GM18517 (cell line): ENCODE measurements around the gene KRTAP4-7.
"Not testable (repeated sequence)": the region's sequence is repeated elsewhere in the genome, so short reads cannot be mapped to it uniquely, and the experiment has no call there.

Experiments
- ATAC-seq: cut with Tn5 transposase; IDR thresholded peaks from one replicate; pipeline ENCODE4 v1.9.1; 2021; ENCODE audit warnings: mild to moderate bottlenecking, moderate library complexity; ENCODE audit not compliant: unreplicated experiment

KRTAP4-7 gene

DNA sequence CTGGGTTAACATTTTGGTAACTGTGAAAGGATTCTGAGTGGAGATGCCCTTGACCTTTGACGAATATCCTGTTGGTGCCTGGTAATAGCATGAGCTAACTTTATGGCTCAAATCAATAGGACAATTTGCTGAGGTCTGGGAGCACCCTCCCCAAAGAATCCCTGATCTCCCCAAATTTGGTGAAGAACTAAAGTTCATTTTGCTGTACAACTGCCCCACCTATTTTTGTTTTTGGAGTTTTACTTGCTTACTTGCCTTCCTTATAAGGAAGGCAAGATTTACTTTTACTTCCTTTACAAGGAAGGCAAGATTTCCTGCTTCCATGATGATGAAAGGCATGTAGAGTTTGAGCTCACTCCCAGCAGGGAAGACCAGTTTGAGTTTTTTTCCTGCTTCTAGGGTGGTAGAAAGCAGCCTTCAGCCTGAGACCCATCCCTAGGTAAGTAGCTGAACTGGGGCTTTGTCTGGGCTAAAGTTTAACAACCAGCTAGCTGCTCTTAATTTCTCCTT lies 24.0 kb downstream of the KRTAP4-7 start:
- ATAC-seq, result no peak

DNA sequence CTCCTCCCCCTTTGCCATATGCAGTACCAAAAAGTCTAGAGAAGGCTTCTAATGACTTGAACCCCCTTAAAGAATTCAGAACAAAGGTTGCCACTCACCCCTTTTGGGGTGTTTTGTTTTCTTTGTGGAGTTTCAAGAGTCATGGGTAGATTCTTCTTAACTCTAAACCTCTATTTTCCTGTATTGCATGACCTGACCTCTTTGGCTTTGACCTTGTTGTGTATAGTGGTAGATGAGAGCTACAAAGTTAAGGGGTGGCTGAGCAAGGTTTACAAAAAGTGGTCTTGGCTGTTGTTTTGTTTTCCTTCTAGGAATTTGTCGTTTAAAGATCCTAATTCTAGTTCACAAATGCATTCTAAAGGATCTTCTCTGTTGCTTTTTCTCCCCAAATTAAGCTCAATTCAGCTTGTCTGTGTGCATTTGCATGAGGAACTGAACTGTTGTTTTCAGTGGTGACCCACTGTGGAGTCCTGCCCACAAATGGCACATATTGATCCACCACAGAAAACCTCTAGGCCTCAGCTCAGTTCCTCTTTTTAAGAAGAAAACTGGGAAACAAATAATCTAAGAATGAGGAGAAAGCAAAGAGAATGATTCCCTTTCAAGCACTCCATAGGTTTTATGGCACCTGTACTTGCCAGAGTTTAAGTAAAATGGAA lies 24.9 kb downstream of the KRTAP4-7 start:
- not testable (repeated sequence) for ATAC-seq

DNA sequence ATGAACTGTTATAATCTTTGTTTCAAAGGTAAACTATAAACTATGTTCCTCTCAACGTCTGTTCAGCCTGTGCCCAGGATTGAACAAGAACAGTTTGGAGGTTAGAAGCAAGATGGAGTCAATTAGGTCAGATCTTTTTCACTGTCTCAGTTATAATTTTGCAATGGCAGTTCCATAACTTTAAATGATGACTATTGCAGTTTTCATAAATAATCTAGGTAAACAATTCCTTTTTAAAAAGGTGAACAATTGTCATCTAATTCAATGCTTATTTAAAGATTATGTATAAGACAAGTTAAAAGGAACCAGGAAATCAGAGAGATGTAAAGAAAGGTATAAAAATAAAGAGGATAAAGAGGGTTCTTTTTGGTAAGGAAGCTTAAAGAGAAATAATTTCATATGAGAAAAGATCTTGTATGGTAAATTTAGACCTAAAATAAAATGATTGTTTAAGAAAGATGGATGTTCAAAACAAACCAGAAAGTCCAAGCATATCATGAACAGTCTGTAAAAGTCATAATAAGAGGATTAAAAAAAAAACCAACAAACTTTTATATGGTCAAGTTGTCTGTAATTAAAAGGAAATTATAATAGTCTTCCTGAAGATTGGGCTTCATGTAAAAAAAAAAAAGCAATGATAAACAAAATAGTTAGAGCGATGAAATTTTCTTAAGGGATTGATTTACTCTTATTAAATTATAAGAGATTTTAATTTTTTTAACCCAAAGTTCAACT lies 27.4 kb downstream of the KRTAP4-7 start:
- ATAC-seq, result no peak

DNA sequence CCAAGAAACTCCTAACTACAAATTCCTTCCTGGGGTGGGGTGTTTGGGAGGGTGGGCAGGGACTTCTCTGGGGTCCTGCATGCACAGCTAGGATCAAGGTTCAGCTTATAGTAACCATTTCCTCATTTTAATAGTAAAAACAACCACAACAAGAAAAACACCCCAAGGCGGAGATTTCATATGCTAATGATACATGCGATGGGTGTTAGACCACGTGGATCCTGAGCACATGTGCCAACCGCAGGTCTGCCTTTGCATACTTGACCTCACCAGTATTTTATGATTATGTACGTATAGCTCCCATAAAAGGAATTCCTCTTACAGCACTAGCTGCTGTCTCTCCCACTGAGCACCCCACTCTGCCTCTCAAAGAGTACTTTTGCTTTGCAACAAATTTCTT lies 32.3 kb downstream of the KRTAP4-7 start:
- ATAC-seq, result no peak

DNA sequence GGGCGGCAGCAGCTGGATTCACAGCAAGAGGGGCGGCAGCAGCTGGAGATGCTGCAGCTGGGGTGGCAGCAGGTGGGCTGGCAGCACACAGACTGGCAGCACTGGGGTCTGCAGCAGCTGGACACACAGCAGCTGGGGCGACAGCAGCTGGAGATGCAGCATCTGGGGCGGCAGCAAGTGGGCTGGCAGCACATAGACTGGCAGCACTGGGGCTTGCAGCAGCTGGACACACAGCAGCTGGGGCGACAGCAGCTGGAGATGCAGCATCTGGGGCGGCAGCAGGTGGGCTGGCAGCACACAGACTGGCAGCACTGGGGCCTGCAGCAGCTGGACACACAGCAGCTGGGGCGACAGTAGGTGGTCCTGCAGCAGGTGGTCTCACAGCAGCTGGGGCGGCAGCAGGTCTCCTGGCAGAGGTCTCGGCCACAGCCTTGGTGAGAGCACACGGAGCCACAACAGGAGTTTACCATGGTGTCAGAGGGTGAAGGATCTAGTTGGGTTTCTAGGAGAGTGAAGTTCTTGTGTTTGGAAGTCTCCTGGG lies 34.0 kb downstream of the KRTAP4-7 start, which contains the start of gene KRTAP4-11:
Gene KRTAP4-11 (minus strand): TSS at position 528 of the 541 bp plus-strand sequence. CDS start 58 bp downstream, at position 470.
- ATAC-seq, result not testable (repeated sequence)

DNA sequence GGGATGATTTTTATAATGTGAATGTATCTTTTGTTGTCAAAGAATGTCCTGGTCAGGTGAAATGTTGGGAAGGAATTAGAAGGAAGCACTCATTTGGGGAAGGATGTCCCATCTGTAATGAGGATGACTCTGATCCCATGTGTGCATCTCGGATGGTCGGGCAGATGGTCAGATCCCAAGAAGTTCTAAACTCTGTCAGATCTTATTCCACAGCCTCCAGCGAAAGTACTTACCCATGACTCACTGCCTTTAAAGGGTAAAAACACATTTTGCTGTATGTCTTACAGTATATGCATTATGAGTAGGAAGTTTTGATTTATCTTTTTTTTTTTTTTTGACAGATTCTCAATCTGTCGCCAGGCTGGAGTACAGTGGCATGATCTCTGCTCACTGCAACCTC lies 34.8 kb downstream of the KRTAP4-7 start:
- no peak for ATAC-seq

DNA sequence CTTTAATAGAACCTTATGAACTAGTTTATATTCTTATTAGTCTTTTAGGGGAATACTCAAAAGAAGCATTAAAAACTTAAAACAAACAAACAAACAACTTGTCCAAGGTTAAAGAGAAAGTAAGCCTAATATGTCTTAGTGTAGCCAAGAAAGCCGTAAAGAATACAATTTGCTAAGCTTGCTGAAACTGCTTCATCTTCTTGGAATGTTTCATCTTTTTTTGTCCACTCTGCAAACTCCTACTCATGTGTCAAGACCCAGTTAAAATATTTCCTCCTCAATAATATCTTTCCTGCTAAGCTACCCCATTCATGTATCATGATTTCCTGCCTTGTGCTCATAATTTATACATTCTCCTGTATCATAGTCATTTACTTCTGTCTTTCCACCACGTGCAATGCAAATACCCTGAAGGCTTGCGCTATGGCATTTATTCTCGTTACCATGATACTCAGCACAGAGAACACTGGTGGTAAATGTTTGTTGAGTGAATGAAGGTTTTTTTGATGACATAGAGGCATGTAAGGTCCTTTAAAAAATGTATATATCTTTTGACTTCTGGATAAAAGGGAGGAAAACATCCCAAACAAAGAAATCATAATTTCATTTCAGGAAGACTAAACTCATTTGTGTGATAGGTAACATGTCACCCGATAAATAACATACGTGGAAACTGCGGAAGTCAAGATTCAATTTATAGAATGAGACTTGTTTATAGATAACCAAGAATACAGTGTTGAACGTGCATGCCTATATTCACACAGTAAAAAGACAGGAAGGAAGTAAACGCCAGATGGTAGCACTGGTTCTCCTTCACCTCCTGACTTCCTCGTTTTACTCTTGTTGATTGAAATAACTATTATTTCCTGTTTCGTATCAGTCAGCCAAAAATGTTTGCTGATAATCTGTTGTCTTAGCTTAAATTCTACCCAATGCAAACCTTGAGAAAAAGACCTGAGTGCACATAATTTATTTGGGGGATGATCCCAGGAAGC lies 36.0 kb downstream of the KRTAP4-7 start:
- ATAC-seq, result not testable (repeated sequence)

DNA sequence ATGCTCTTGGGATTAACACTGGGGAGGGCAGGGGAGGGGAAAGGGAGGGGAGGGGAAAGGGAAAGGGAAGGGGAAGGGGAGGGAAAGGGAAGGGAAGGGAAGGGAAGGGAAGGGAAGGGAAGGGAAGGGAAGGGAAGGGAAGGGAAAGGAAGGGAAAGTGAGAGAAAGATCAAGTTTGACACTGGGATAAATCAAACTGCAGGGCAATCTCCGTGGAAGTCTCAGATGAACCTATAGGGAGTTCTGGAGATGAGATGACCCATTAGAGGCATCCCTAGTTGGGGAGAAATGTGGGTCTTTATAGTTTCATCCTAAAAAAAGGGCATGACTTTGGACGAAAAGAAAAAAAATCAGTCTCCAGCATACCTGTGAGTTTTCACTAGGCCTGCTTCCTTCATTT lies 37.8 kb downstream of the KRTAP4-7 start:
- no peak for ATAC-seq

DNA sequence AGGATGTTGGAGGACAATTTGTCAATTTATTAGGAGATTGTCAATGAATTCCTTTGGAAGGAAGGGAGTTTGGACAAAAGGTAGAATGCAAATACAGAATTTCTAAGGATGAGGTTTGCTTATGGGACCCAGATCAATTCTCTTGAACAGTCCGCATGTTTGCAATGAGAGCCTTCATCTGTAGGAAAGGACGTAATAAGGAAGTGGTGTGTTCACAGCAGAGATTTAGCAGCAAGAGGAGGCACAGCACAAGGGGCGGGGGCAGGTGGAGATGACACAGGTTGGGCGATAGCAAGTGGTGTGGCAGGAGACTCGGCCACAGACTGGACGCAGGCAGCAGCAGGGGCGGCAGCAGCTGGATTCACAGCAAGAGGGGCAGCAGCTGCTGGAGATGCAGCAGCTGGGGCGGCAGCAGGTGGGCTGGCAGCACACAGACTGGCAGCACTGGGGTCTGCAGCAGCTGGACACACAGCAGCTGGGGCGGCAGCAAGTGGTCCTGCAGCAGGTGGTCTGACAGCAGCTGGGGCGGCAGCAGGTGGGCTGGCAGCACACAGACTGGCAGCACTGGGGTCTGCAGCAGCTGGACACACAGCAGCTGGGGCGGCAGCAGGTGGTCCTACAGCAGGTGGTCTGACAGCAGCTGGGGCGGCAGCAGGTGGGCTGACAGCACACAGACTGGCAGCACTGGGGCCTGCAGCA lies 39.5 kb downstream of the KRTAP4-7 start:
- ATAC-seq, result not testable (repeated sequence)

DNA sequence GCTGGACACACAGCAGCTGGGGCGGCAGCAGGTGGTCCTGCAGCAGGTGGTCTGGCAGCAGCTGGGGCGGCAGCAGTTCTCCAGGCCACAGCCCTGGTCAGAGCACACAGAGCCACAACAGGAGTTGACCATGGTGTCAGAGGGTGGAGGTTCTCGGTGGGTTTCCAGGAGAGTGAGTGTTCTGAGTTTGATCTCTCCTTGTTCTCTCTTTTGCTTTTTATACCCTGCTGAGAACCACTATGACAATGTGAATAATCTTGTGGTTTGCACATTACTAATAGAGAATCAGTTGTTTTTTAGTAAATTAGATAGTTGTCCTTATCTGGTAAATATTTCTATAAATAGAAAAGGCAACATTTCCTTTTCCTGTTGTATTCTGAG lies 40.0 kb downstream of the KRTAP4-7 start, which contains the start of gene KRTAP4-12:
Gene KRTAP4-12 (minus strand): TSS at position 192 of the 381 bp plus-strand sequence. CDS start 60 bp downstream, at position 132.
- not testable (repeated sequence) for ATAC-seq

DNA sequence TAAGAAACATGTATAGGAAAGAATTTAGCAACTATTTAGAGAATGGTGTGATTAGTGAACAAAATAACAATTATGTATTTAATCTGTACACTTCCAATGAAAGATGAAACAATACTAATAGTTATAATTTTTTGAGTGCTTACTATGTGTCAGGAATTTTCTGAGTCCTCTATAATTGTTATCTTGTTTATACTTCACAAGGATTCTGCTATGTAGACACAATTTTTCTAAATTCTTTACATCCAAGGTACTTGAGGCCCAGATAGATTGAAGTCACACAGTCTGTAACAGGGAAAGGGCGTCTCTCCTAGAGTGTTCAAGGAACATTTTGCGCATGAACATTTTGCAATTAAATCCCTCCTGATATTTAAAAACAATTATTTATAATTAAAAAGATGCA lies 41.1 kb downstream of the KRTAP4-7 start:
- no peak for ATAC-seq

DNA sequence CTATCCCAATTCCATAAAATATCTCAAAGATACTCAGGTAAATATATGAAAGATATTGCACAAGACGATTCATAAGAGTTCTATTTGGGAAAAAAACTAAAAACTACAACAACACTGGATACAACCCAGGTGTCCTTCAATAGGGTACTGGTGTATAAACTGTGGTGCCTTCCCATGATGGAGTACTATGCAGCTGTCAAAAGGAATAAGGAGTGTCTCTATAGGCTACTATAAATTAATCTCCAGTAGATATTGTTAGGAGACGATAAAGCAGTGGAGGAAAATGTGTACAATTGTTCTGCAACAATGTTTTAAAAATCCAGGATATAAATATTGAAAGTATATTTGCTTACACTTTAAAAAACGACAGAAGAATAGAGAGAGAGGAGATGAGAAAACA lies 42.5 kb downstream of the KRTAP4-7 start:
- ATAC-seq, result no peak

DNA sequence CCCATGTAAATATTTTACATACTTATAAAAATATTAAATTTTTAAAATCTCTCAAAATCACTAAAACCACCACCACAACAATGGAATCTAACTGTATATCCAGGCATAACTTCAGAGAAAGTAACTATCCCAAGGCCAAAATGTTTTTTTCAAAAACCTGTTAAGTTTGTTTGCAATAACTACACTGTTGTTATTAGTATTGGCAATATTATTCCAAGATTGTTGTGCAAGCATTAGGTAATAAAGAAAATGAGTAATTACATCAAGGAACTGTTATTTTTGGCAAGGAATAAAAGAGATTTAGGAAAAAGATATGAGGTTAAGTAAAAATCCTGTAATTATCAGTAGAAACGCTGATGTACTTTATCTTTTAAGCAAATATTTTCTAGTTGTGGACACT lies 43.4 kb downstream of the KRTAP4-7 start:
- no peak for ATAC-seq

DNA sequence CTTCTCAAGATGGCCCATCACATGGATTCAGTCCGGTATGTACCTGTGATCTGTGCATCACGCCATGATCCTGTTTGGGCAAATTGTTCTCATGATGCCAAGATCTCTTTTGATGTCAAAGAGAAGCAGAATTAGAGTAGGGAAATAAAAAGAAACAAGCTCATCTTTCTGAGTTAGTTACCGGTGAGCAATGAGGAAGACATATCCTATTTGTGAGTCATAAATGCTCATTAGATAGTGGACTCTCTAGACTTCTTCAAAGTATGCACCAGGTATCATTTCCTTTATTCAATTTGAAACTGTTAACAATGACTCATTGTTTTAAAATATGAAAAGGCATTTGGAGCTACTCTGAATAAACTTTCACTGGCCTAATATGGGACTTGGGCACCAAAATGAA lies 48.0 kb downstream of the KRTAP4-7 start:
- ATAC-seq, result no peak

DNA sequence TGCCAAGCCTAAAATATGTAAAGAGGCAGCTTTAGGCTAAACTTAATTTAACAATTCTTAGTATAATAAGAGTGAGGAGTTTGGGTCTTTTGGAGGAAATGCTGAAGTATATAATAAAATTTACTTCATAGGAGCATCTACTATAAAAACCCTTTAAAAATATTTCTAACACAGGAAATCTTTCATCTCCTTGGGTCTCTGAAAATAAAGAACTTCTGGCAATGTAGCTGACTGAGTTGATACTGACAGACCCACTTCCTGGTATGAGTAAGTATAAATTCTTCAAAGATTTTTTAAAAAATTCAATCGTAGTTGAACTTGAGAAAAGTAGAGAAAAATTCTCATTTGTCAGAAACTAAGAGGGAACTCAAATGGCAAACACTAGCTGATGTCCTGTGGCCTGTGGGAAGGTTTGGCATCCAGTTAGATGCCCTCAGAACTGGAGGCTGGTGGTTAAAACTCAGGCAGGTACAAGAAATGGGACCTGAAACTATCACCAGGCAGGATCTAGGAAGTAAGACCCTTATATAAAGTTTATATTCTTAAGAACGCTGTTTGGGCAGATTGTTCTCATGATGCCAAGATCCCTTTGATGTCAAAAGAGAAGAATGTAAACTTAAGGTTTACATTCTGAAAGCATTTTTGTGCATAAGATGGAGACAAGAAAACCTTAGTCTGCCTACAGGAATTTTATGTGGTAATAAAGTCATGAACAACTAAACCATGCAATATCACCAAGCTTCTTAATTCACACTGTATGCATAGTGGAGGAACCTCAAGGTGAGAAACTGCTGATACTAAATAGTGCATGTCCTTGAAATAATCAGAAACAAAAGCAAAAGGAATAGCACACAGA lies 50.2 kb downstream of the KRTAP4-7 start:
- ATAC-seq, result no peak
